ENCODE data around the gene SIM2. TPM values are rescaled to one million over a fixed set of nuclear protein-coding genes. Genes with fewer than 3 reads are reported as not detected.

SIM2 gene
- total and polyA plus RNA-seq, 2 of the 13 experiments (the other 11 are each of a cell fraction or from before 2014, with no cell fraction given): 0.36 to 0.53 TPM

DNA sequence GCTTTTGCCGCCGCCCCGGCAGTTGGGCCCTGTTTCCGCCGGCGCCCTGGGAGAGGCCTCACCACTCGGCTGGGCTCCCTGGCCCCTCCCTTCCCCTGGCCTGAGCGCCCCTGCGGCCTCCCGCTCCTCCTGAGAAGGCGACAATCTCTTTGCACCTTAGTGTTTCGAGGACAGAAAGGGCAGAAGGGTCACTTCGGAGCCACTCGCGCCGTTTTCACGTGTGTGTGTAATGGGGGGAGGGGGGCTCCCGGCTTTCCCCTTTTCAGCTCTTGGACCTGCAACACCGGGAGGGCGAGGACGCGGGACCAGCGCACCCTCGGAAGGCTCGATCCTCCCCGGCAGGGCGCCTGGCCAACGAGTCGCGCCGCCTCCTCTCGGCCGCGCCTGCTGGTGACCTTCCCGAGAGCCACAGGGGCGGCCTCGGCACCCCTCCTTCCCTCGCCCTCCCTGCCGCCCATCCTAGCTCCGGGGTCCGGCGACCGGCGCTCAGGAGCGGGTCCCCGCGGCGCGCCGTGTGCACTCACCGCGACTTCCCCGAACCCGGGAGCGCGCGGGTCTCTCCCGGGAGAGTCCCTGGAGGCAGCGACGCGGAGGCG, 432 bp upstream of the SIM2 start (continued):
- no peak for TF ChIP-seq GTF3A (CRISPR knock-in tag; conservative IDR thresholded peaks at IDR 0.05)
- TF ChIP-seq, protein P1, sequence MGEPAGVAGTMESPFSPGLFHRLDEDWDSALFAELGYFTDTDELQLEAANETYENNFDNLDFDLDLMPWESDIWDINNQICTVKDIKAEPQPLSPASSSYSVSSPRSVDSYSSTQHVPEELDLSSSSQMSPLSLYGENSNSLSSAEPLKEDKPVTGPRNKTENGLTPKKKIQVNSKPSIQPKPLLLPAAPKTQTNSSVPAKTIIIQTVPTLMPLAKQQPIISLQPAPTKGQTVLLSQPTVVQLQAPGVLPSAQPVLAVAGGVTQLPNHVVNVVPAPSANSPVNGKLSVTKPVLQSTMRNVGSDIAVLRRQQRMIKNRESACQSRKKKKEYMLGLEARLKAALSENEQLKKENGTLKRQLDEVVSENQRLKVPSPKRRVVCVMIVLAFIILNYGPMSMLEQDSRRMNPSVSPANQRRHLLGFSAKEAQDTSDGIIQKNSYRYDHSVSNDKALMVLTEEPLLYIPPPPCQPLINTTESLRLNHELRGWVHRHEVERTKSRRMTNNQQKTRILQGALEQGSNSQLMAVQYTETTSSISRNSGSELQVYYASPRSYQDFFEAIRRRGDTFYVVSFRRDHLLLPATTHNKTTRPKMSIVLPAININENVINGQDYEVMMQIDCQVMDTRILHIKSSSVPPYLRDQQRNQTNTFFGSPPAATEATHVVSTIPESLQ (CRISPR knock-in tag; conservative IDR thresholded peaks at IDR 0.05): no peak
- TF ChIP-seq, protein P2, sequence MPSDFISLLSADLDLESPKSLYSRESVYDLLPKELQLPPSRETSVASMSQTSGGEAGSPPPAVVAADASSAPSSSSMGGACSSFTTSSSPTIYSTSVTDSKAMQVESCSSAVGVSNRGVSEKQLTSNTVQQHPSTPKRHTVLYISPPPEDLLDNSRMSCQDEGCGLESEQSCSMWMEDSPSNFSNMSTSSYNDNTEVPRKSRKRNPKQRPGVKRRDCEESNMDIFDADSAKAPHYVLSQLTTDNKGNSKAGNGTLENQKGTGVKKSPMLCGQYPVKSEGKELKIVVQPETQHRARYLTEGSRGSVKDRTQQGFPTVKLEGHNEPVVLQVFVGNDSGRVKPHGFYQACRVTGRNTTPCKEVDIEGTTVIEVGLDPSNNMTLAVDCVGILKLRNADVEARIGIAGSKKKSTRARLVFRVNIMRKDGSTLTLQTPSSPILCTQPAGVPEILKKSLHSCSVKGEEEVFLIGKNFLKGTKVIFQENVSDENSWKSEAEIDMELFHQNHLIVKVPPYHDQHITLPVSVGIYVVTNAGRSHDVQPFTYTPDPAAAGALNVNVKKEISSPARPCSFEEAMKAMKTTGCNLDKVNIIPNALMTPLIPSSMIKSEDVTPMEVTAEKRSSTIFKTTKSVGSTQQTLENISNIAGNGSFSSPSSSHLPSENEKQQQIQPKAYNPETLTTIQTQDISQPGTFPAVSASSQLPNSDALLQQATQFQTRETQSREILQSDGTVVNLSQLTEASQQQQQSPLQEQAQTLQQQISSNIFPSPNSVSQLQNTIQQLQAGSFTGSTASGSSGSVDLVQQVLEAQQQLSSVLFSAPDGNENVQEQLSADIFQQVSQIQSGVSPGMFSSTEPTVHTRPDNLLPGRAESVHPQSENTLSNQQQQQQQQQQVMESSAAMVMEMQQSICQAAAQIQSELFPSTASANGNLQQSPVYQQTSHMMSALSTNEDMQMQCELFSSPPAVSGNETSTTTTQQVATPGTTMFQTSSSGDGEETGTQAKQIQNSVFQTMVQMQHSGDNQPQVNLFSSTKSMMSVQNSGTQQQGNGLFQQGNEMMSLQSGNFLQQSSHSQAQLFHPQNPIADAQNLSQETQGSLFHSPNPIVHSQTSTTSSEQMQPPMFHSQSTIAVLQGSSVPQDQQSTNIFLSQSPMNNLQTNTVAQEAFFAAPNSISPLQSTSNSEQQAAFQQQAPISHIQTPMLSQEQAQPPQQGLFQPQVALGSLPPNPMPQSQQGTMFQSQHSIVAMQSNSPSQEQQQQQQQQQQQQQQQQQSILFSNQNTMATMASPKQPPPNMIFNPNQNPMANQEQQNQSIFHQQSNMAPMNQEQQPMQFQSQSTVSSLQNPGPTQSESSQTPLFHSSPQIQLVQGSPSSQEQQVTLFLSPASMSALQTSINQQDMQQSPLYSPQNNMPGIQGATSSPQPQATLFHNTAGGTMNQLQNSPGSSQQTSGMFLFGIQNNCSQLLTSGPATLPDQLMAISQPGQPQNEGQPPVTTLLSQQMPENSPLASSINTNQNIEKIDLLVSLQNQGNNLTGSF (CRISPR knock-in tag; IDR thresholded peaks at IDR 0.05): no peak
- no peak for TF ChIP-seq EEA1 (CRISPR knock-in tag; IDR thresholded peaks at IDR 0.05; ENCODE audit: borderline replicate concordance)
- TF ChIP-seq ZFP41 (CRISPR knock-in tag; IDR thresholded peaks at IDR 0.05; ENCODE audit: borderline replicate concordance): no peak
- TF ChIP-seq, protein P3, sequence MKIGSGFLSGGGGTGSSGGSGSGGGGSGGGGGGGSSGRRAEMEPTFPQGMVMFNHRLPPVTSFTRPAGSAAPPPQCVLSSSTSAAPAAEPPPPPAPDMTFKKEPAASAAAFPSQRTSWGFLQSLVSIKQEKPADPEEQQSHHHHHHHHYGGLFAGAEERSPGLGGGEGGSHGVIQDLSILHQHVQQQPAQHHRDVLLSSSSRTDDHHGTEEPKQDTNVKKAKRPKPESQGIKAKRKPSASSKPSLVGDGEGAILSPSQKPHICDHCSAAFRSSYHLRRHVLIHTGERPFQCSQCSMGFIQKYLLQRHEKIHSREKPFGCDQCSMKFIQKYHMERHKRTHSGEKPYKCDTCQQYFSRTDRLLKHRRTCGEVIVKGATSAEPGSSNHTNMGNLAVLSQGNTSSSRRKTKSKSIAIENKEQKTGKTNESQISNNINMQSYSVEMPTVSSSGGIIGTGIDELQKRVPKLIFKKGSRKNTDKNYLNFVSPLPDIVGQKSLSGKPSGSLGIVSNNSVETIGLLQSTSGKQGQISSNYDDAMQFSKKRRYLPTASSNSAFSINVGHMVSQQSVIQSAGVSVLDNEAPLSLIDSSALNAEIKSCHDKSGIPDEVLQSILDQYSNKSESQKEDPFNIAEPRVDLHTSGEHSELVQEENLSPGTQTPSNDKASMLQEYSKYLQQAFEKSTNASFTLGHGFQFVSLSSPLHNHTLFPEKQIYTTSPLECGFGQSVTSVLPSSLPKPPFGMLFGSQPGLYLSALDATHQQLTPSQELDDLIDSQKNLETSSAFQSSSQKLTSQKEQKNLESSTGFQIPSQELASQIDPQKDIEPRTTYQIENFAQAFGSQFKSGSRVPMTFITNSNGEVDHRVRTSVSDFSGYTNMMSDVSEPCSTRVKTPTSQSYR (CRISPR knock-in tag; IDR thresholded peaks at IDR 0.05; ENCODE audit: borderline replicate concordance): no peak
- TF ChIP-seq HOXA5 (CRISPR knock-in tag; IDR thresholded peaks at IDR 0.05): 0 out of 2 replicates have a peak, but pooled peaks have one; percentile 41
- TF ChIP-seq HDAC1 (CRISPR knock-in tag; IDR thresholded peaks at IDR 0.05): peak; percentile 29; the same call in 1 of the 2 replicates
- TF ChIP-seq HOXD1 (CRISPR knock-in tag; IDR thresholded peaks at IDR 0.05): no peak
- TF ChIP-seq MTF1 (CRISPR knock-in tag; IDR thresholded peaks at IDR 0.05): no peak
- TF ChIP-seq ZNF766 (CRISPR knock-in tag; IDR thresholded peaks at IDR 0.05; ENCODE audit: borderline replicate concordance): no peak
- TF ChIP-seq ZBTB42 (CRISPR knock-in tag; IDR thresholded peaks at IDR 0.05): no peak
- no peak for TF ChIP-seq ATAD3A (CRISPR knock-in tag; IDR thresholded peaks at IDR 0.05)
- TF ChIP-seq ZNF143 (CRISPR knock-in tag; IDR thresholded peaks at IDR 0.05): no peak
- TF ChIP-seq, protein P4, sequence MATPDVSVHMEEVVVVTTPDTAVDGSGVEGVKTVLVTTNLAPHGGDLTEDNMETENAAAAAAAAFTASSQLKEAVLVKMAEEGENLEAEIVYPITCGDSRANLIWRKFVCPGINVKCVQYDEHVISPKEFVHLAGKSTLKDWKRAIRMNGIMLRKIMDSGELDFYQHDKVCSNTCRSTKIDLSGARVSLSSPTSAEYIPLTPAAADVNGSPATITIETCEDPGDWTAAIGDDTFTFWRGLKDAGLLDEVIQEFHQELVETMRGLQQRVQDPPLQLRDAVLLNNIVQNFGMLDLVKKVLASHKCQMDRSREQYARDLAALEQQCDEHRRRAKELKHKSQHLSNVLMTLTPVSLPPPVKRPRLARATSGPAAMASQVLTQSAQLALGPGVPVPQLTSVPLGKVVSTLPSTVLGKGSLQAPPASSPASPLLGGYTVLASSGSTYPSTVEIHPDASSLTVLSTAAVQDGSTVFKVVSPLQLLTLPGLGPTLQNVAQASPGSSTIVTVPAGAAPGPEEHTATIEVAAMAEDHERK (CRISPR knock-in tag; IDR thresholded peaks at IDR 0.05; ENCODE audit: low read depth): no peak
- no peak for TF ChIP-seq FUBP1 (CRISPR knock-in tag; IDR thresholded peaks at IDR 0.05; ENCODE audit: borderline replicate concordance)

Measured in HepG2 (cell line).